GM19099 (cell line): ENCODE measurements around the gene GLIS1.

Source experiments
- POLR2A ChIP-seq: IDR thresholded peaks from 3 replicates; pipeline ENCODE4 v1.6.1; 2011; ENCODE audit warnings: low read depth; ENCODE audit not compliant: insufficient read length; ENCODE audit errors: extremely low read depth

The GLIS1 gene

GRCh38 chr1:53663529-53664300, 75.2 kb downstream of the GLIS1 start:
- TF ChIP-seq POLR2A = no peak

- no peak for TF ChIP-seq POLR2A
Measured at GRCh38 chr1:53662951-53663350, 76.0 kb downstream of the GLIS1 start.

- no peak for TF ChIP-seq POLR2A
Measured at GRCh38 chr1:53662169-53662568, 76.8 kb downstream of the GLIS1 start.

DNA sequence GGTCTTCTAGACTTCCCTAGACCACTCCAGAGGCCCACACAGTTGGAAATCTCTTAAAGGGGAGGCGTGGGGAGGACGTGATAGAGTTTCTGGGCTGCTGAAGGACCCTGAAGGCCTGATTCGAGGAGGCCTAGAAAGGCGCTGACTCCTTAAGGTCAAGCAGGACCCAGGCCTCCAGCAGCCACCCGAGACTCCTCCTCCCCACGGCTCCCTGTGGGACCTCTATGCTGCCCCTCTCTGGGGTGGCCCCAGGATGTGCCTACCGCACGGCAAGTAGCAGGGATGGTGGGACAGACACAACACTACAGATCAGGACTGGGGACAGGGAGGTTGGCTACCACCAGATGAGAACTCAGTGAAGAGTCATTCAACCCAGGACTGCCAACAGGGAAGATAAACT, 77.5 kb downstream of the GLIS1 start:
- TF ChIP-seq POLR2A = no peak

DNA sequence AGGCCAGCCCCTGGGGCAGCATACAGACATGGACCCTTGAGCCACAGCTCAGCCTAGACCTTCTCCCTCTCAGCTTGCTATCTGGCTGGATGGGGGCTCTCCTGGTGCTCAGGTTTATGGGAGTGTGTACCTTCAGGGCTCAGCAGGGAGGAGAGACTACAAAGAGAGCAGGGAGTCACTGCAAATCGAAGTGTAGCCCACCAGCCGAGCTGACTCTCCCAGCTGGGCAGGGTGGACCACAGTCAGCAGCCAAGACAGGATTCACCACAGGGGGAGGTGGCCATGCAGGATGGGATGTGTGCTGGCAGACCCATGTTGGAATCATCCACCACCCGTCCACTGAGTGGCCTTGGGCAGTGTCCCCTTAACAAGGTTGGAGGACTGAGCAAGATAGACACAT, 78.3 kb downstream of the GLIS1 start:
- no peak for TF ChIP-seq POLR2A

GRCh38 chr1:53659436-53659835, 79.5 kb downstream of the GLIS1 start:
- no peak for TF ChIP-seq POLR2A

- TF ChIP-seq POLR2A = no peak
Measured at GRCh38 chr1:53658489-53659230, 80.3 kb downstream of the GLIS1 start.

- TF ChIP-seq POLR2A = no peak
Measured at GRCh38 chr1:53657891-53658396, 81.0 kb downstream of the GLIS1 start.

DNA sequence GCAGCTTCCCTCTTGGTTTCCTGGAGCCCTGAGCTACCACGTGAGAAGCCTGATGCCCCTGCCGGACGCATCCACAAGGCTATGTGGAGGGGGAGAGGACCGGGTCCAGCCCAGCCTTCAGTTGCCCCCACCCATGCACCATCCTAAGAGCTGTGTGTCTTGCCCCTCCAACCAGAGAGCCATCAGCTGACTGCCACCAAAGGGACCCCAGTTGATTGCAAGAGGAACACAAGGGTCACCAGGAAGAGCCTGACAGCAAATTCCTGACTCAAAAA, 81.5 kb downstream of the GLIS1 start:
- no peak for TF ChIP-seq POLR2A

DNA sequence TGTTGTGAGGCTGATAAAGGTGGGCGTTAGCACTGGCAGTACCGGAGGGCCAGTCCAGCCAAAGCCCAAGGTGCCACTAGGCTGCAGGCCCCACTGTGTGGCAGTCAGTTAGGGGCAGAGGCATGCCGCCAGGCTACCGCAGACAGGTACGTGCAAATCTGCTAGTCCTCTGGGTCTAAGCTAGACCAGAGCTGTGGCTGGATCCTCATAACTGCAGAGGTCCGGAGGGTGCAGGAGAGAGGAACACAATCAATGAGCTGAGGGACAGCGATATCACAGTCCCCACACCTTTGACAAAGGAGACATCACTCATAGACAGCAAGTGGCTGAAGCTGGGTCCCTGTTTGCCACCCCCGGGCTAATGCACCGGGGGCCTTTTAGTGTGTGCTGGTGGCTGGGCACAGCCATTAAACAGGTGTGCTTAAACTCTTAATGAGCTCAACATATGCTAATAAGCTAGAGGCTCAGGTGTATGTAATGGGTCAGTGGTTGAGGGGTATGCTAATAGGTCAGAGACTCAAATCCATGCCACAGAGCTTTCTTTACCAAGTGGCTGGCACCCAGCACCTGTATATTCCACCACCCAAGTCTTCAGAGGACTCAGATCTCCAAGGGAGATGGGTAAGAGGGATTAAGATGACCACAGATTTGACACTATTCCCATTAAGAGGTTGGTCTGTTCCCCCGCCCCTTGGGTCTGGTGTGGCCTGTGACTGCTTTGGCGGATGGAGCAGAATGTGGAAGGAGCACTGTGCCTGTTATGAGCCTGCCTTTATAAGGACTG, 82.0 kb downstream of the GLIS1 start:
- TF ChIP-seq POLR2A = no peak

GRCh38 chr1:53655931-53656746, 82.8 kb downstream of the GLIS1 start:
- TF ChIP-seq POLR2A = no peak

- TF ChIP-seq POLR2A = no peak
Measured at GRCh38 chr1:53654216-53655210, 84.5 kb downstream of the GLIS1 start.

DNA sequence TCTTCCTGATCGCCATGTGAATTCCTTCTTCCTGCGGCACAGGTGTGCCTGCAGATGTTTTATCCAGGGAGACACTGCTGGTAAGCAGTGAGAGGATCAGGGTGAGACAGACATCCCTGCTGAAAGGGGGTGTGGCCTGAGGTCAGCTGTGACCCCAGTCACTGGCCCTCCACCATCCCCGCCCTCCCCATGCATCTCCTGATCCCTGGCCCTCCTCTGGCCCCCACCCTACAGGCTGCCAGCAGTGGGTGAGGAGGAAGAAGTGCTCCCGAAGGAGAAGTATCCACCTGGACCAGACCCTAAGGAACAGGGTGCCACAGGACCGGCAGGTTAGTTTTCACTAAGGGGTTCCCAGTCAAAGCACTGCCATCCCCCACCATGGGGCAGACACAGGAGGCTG, 85.3 kb downstream of the GLIS1 start:
- no peak for TF ChIP-seq POLR2A

DNA sequence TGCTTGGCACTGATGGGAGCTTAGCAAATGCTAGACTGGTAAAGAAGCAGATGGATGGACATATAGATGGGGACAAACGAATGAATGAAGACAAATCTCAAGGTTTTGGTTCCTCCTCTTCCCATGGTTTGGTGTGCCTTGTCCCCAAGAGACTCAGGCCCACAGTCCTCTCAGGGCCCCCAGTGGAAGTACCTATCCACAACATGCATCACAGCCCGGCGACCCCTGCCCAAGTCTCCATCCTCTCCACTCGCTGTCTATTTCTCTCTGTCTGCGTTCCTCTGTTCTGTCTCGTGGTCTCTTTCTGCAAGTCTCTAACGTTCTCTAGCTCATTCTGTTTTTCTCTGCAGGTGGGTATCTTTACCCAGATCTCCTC, 85.8 kb downstream of the GLIS1 start:
- no peak for TF ChIP-seq POLR2A
